ENCODE results near the gene PTPRM.
A peak's percentile ranks its signal among the peaks of the same experiment; 100 is the strongest.

Gene PTPRM

GRCh38 chr18:8330575-8330974 lies 763.5 kb downstream of the PTPRM start:
- no peak for DNase-seq (ENCODE audit: low read depth)
- no peak overlapping the region for H3K4me3 ChIP-seq (ENCODE audit: low read depth, low read length)
- TF ChIP-seq CTCF (conservative IDR thresholded peaks at IDR 0.05; ENCODE audit: low read depth, low read length) = no peak

GRCh38 chr18:8332286-8332685 lies 765.2 kb downstream of the PTPRM start:
- TF ChIP-seq CTCF (conservative IDR thresholded peaks at IDR 0.05; ENCODE audit: low read depth, low read length) = no peak
- DNase-seq (ENCODE audit: low read depth) = peak; percentile 7
- H3K4me3 ChIP-seq (ENCODE audit: low read depth, low read length) = no peak overlapping the region

GRCh38 chr18:8333961-8334360 lies 766.8 kb downstream of the PTPRM start:
- TF ChIP-seq CTCF (conservative IDR thresholded peaks at IDR 0.05; ENCODE audit: low read depth, low read length) = no peak
- no peak for DNase-seq (ENCODE audit: low read depth)
- no peak overlapping the region for H3K4me3 ChIP-seq (ENCODE audit: low read depth, low read length)

- DNase-seq (ENCODE audit: low read depth) = no peak
- H3K4me3 ChIP-seq (ENCODE audit: low read depth, low read length) = no peak overlapping the region
- no peak for TF ChIP-seq CTCF (conservative IDR thresholded peaks at IDR 0.05; ENCODE audit: low read depth, low read length)
Measured at GRCh38 chr18:8337211-8337610, 770.1 kb downstream of the PTPRM start.

GRCh38 chr18:8339210-8339609 lies 772.1 kb downstream of the PTPRM start:
- TF ChIP-seq CTCF (conservative IDR thresholded peaks at IDR 0.05; ENCODE audit: low read depth, low read length) = no peak
- no peak overlapping the region for H3K4me3 ChIP-seq (ENCODE audit: low read depth, low read length)
- no peak for DNase-seq (ENCODE audit: low read depth)

GRCh38 chr18:8339952-8340351 lies 772.8 kb downstream of the PTPRM start:
- peak; percentile 14 for DNase-seq (ENCODE audit: low read depth)
- peak; percentile 30 for TF ChIP-seq CTCF (conservative IDR thresholded peaks at IDR 0.05; ENCODE audit: low read depth, low read length)
- H3K4me3 ChIP-seq (ENCODE audit: low read depth, low read length) = no peak overlapping the region

GRCh38 chr18:8341481-8342230 lies 774.5 kb downstream of the PTPRM start:
- DNase-seq (ENCODE audit: low read depth) = peak; percentile 81
- no peak overlapping the region for H3K4me3 ChIP-seq (ENCODE audit: low read depth, low read length)
- no peak for TF ChIP-seq CTCF (conservative IDR thresholded peaks at IDR 0.05; ENCODE audit: low read depth, low read length)

All from choroid plexus epithelial cell (primary cell).